GM12892 (cell line): Measurements from ENCODE around the gene SYDE2.

Experiments used
- POLR2A ChIP-seq: IDR thresholded peaks from 2 replicates; pipeline ENCODE4 v1.6.1; 2011; ENCODE audit warnings: low read depth, low read length, control low read depth
- POLR2AphosphoS5 ChIP-seq: IDR thresholded peaks from 2 replicates; pipeline ENCODE4 v1.6.1; 2011; ENCODE audit warnings: low read depth, low read length, control low read depth
- TAF1 ChIP-seq: IDR thresholded peaks from 2 replicates; pipeline ENCODE4 v1.6.1; 2011; ENCODE audit warnings: low read depth, mild to moderate bottlenecking, control low read depth, low read length, borderline replicate concordance

DNA sequence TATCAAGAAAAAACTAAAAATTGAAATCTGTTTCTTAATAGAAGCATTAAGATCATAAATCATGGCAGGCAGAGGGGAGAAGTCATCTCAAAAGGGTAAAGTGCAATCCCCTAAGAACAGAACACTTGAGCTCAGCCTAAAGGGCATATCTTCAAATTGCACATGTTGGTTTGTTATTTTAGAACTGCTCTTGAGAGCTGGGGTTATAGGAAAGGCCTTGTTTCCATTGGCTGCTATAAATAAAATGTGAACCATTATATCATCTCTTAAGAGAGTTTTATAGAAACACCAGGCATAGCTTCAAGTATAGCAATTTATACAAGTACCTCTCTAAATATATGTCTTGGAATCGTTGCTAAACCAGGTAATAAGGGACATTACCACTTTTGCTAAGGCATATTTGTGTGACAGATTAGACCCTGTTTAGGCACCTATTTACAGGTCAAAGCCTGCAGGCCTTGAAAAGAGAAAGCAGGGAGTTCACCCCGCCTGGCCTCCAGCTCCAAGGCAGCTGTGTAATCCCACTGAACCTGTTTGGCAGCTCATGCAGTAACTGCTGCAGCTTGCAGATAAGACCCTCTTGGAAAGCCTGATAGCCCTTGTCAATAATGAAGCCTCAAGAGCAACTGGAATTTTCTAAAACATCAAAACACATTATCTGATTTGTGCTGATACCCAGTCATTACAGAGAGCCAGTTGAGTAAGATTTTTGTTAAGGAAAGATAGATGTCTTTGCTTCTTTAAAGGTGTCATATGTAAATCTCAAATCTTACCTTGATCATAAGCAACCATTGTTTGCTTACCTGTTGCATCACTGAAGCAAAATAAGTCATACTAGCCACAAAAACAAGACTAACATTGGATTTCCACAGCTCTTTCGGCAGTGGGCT, 24.2 kb upstream of the SYDE2 start:
- TF ChIP-seq POLR2A (no peak), POLR2AphosphoS5 (no peak), TAF1 (no peak)
